ENCODE data around the gene C2CD3. TPM values are rescaled to one million over a fixed set of nuclear protein-coding genes. Genes with fewer than 3 reads are reported as not detected.

Gene C2CD3
- total and polyA plus RNA-seq, 9 of the 15 experiments (the other 6 are each of a cell fraction or from before 2014, with no cell fraction given): 4.4 to 20.2 (median 15.4) TPM

DNA sequence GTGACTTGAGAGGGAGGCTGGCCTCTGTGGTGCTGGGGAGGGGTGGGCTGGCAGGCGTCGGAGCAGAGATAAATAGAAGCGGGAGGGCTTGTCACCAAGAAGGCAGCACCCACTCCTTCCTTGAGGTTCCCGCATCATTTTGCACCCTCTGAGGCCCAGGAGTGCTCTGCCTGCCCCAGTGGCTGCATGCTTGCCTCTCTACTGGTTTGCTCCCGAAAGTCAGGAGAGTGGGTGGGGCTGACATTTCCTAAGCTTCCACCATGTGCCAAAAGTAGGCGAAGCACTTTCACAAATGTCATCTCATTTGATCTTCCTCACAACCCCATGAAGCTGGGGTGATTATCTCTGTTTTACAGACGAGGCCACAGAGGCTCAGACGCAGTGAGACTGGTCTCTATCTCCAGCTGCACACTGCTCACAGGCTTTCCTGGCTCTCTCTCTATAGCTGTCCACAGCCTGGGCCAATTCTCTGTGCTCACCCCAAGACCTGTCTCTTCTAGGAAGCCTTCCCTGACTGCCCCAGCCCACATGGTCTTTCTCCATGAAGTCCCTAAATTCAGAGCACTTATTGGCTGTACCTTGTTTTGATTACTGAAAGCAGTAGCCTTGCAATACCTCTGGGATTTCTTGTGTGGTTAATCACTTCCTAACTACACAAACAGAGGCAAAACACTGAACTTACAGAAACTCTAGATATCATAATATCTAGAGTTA is 159.3 kb downstream of the C2CD3 start (continued):
- TF ChIP-seq, protein P1, sequence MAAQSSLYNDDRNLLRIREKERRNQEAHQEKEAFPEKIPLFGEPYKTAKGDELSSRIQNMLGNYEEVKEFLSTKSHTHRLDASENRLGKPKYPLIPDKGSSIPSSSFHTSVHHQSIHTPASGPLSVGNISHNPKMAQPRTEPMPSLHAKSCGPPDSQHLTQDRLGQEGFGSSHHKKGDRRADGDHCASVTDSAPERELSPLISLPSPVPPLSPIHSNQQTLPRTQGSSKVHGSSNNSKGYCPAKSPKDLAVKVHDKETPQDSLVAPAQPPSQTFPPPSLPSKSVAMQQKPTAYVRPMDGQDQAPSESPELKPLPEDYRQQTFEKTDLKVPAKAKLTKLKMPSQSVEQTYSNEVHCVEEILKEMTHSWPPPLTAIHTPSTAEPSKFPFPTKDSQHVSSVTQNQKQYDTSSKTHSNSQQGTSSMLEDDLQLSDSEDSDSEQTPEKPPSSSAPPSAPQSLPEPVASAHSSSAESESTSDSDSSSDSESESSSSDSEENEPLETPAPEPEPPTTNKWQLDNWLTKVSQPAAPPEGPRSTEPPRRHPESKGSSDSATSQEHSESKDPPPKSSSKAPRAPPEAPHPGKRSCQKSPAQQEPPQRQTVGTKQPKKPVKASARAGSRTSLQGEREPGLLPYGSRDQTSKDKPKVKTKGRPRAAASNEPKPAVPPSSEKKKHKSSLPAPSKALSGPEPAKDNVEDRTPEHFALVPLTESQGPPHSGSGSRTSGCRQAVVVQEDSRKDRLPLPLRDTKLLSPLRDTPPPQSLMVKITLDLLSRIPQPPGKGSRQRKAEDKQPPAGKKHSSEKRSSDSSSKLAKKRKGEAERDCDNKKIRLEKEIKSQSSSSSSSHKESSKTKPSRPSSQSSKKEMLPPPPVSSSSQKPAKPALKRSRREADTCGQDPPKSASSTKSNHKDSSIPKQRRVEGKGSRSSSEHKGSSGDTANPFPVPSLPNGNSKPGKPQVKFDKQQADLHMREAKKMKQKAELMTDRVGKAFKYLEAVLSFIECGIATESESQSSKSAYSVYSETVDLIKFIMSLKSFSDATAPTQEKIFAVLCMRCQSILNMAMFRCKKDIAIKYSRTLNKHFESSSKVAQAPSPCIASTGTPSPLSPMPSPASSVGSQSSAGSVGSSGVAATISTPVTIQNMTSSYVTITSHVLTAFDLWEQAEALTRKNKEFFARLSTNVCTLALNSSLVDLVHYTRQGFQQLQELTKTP (IDR thresholded peaks at IDR 0.05; ENCODE audit: low read depth in 1 of 2, partially characterized antibody in 2 of 2): peak in 1 of 2 experiments; percentile 81
- TF ChIP-seq IRF2 (CRISPR knock-in tag; IDR thresholded peaks at IDR 0.05) (no peak), SMAD3 (CRISPR knock-in tag; conservative IDR thresholded peaks at IDR 0.05) (peak; percentile 73), ZNF124 (CRISPR knock-in tag; IDR thresholded peaks at IDR 0.05) (no peak), HDAC3 (IDR thresholded peaks at IDR 0.05; ENCODE audit: borderline replicate concordance, partially characterized antibody) (peak; percentile 93), NONO (IDR thresholded peaks at IDR 0.05; ENCODE audit: low read depth in 2 of 2, low read length in 1 of 2) (peak in 1 of 2 experiments; percentile 85; a peak in 2 of 4 replicates), ZNF77 (CRISPR knock-in tag; IDR thresholded peaks at IDR 0.05) (no peak), GABPB1 (CRISPR knock-in tag; IDR thresholded peaks at IDR 0.05) (peak; percentile 62), ZNF707 (CRISPR knock-in tag; conservative IDR thresholded peaks at IDR 0.05) (no peak), ZKSCAN1 (IDR thresholded peaks at IDR 0.05; ENCODE audit: low read depth, low read length) (peak; percentile 82), MEIS2 (IDR thresholded peaks at IDR 0.05; ENCODE audit: partially characterized antibody) (peak; percentile 83), PREB (CRISPR knock-in tag; IDR thresholded peaks at IDR 0.05) (no peak), PYGO2 (tag; IDR thresholded peaks at IDR 0.05) (no peak; the same call in 1 of the 2 replicates), ZNF121 (CRISPR knock-in tag; conservative IDR thresholded peaks at IDR 0.05) (no peak), NBN (IDR thresholded peaks at IDR 0.05; ENCODE audit: low read depth) (peak; percentile 98), KAT2B (IDR thresholded peaks at IDR 0.05; ENCODE audit: low read depth, low read length) (no peak), HMGXB4 (CRISPR knock-in tag; IDR thresholded peaks at IDR 0.05) (no peak), ZFP36 (IDR thresholded peaks at IDR 0.05; ENCODE audit: low read depth, low read length, partially characterized antibody) (peak; percentile 100)
- TF ChIP-seq, protein P2, sequence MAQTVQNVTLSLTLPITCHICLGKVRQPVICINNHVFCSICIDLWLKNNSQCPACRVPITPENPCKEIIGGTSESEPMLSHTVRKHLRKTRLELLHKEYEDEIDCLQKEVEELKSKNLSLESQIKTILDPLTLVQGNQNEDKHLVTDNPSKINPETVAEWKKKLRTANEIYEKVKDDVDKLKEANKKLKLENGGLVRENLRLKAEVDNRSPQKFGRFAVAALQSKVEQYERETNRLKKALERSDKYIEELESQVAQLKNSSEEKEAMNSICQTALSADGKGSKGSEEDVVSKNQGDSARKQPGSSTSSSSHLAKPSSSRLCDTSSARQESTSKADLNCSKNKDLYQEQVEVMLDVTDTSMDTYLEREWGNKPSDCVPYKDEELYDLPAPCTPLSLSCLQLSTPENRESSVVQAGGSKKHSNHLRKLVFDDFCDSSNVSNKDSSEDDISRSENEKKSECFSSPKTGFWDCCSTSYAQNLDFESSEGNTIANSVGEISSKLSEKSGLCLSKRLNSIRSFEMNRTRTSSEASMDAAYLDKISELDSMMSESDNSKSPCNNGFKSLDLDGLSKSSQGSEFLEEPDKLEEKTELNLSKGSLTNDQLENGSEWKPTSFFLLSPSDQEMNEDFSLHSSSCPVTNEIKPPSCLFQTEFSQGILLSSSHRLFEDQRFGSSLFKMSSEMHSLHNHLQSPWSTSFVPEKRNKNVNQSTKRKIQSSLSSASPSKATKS (CRISPR knock-in tag; IDR thresholded peaks at IDR 0.05): no peak
